Measurements from ENCODE around the gene ATP6V1E1.
A peak's percentile ranks its signal among the peaks of the same experiment; 100 is the strongest.

ATP6V1E1 gene

GRCh38 chr22:17586831-17587440 lies 41.6 kb downstream of the ATP6V1E1 start:
- no peak for TF ChIP-seq CTCF (IDR thresholded peaks at IDR 0.05; ENCODE audit: low read depth, low read length)
- H3K27ac ChIP-seq = no peak overlapping the region; the same call in 1 of the 2 replicates
- DNase-seq = no peak

GRCh38 chr22:17583151-17583550 lies 45.4 kb downstream of the ATP6V1E1 start:
- H3K36me3 ChIP-seq = no peaks in the 10 kb centered on the region
- no peak overlapping the region for H3K27ac ChIP-seq
- no peak for TF ChIP-seq CTCF (IDR thresholded peaks at IDR 0.05; ENCODE audit: low read depth, low read length)
- no peak overlapping the region for H3K4me3 ChIP-seq (ENCODE audit: low read depth, low read length)
- H3K27me3 ChIP-seq (ENCODE audit: insufficient read depth, low read depth, severe bottlenecking) = no peaks in the 10 kb centered on the region
- DNase-seq = no peak
- H3K9me3 ChIP-seq (ENCODE audit: severe bottlenecking) = no peaks in the 10 kb centered on the region

More at GRCh38 chr22:17586831-17587440, 41.6 kb downstream of the ATP6V1E1 start:
- Histone ChIP-seq H3K9me3 (ENCODE audit: severe bottlenecking) (no peaks in the 10 kb centered on the region), H3K27me3 (ENCODE audit: insufficient read depth, low read depth, severe bottlenecking) (no peaks in the 10 kb centered on the region), H3K4me3 (ENCODE audit: low read depth, low read length) (no peak overlapping the region), H3K36me3 (peaks cover 14% of the 10 kb centered on the region)

- no peak for TF ChIP-seq CTCF (IDR thresholded peaks at IDR 0.05; ENCODE audit: low read depth, low read length)
- no peaks in the 10 kb centered on the region for H3K27me3 ChIP-seq (ENCODE audit: insufficient read depth, low read depth, severe bottlenecking)
- no peak overlapping the region for H3K27ac ChIP-seq
- no peak for DNase-seq
- H3K36me3 ChIP-seq = no peaks in the 10 kb centered on the region
- H3K9me3 ChIP-seq (ENCODE audit: severe bottlenecking) = no peaks in the 10 kb centered on the region
- no peak overlapping the region for H3K4me3 ChIP-seq (ENCODE audit: low read depth, low read length)
Observed at GRCh38 chr22:17581631-17582030, 46.9 kb downstream of the ATP6V1E1 start.

- DNase-seq = no peak
- Histone ChIP-seq H3K27ac (no peak overlapping the region), H3K9me3 (ENCODE audit: severe bottlenecking) (no peaks in the 10 kb centered on the region), H3K4me3 (ENCODE audit: low read depth, low read length) (no peak overlapping the region), H3K36me3 (no peaks in the 10 kb centered on the region), H3K27me3 (ENCODE audit: insufficient read depth, low read depth, severe bottlenecking) (no peaks in the 10 kb centered on the region)
- no peak for TF ChIP-seq CTCF (IDR thresholded peaks at IDR 0.05; ENCODE audit: low read depth, low read length)
Observed at GRCh38 chr22:17581056-17581455, 47.5 kb downstream of the ATP6V1E1 start.

- H3K9me3 ChIP-seq (ENCODE audit: severe bottlenecking) = no peaks in the 10 kb centered on the region
- H3K4me3 ChIP-seq (ENCODE audit: low read depth, low read length) = no peak overlapping the region
- H3K27me3 ChIP-seq (ENCODE audit: insufficient read depth, low read depth, severe bottlenecking) = no peaks in the 10 kb centered on the region
- DNase-seq = no peak
- peak; percentile 31; the same call in 1 of the 2 replicates for TF ChIP-seq CTCF (IDR thresholded peaks at IDR 0.05; ENCODE audit: low read depth, low read length)
- H3K36me3 ChIP-seq = no peaks in the 10 kb centered on the region
- H3K27ac ChIP-seq = no peak overlapping the region
Observed at GRCh38 chr22:17580441-17581031, 48.0 kb downstream of the ATP6V1E1 start.

Data from WERI-Rb-1 (cell line).